Measurements from ENCODE around the gene ARL8B.

ARL8B gene

DNA sequence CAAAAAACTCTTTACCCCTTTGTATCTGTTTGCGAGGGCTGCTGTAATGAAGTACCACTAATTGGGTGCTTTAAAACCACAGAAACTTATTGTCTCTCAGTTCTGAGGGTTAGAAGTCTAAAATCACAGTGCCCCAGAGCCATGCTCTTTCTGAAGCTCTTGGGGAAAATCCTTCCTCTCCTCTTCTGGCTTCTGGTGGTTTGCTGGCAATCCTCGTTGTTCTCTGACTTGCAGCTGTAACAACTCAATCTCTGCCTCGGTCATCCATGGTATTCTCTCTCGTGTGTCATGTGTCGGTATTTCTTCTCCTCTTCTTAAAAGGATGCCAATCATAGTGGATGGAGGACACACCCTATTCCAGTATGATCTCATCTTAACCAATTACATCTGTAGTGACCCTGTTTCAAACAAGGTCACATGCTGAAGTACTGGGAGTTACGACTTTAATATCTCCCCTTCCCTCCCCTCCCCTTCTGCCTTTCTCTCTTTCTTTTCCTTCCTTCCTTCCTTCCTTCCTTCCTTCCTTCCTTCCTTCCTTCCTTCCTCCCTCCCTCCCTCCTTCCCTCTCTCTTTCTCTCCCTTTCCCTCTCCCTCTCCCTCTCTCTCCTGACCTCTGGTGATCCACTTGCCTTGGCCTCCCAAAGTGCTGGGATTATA lies 6.5 kb upstream of the ARL8B start:
- H3K9ac ChIP-seq (ENCODE audit: low read length): no peak overlapping the region
- no peak overlapping the region for H3K4me3 ChIP-seq (ENCODE audit: low read length)
- H3K9me3 ChIP-seq (ENCODE audit: control insufficient read depth, low read length): no peaks in the 10 kb centered on the region
- no peaks in the 10 kb centered on the region for H3K4me1 ChIP-seq (ENCODE audit: control insufficient read depth, insufficient read depth, low read length)
- no peaks in the 10 kb centered on the region for H3K27me3 ChIP-seq (ENCODE audit: control insufficient read depth, insufficient read depth, low read length)
- H3K36me3 ChIP-seq (ENCODE audit: control insufficient read depth, insufficient read depth, low read length): no peaks in the 10 kb centered on the region

DNA sequence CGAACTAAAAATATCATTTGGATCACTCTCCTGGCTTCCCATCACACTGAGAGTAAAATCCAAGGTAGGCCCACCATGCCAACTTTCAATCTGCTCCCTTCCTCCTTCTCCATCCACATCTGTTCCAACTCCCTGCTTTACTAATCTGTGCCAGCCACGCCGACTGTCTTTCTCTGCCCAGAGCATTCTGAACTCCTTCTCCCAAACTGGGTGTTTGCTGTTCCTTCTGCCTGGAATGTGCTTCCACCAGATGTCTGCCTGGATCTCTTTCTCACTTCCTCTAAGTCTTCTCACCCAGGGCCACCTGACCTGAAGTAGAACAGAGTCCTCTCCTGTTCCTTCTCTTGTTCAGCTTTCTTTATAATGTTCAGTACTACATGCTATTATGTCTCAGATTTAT lies 5.6 kb upstream of the ARL8B start:
- H3K4me3 ChIP-seq (ENCODE audit: low read length): no peak overlapping the region
- no peaks in the 10 kb centered on the region for H3K27me3 ChIP-seq (ENCODE audit: control insufficient read depth, insufficient read depth, low read length)
- H3K9ac ChIP-seq (ENCODE audit: low read length): no peak overlapping the region
- H3K9me3 ChIP-seq (ENCODE audit: control insufficient read depth, low read length): no peaks in the 10 kb centered on the region
- no peaks in the 10 kb centered on the region for H3K4me1 ChIP-seq (ENCODE audit: control insufficient read depth, insufficient read depth, low read length)
- no peaks in the 10 kb centered on the region for H3K36me3 ChIP-seq (ENCODE audit: control insufficient read depth, insufficient read depth, low read length)

DNA sequence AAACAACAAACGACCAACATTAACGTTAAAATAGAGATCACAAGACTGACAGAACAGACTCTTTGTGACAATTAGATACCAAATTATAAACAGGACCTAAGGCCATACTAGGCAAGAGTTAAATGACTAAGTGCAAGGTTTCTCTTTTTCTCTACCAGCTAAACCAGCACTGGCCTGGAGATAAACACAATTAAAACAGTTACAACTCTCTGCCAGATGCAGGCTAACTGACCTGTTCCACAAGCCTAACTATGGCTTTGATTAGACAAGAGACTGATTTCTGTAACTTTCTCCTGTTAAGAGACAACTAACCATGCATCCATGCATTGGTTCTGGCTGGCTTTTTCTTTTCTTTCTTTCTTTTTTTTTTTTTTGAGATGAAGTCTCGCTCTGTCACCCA lies 1.6 kb upstream of the ARL8B start:
- H3K4me1 ChIP-seq (ENCODE audit: control insufficient read depth, insufficient read depth, low read length): peaks cover 15% of the 10 kb centered on the region
- no peak overlapping the region for H3K9ac ChIP-seq (ENCODE audit: low read length)
- no peak overlapping the region for H3K4me3 ChIP-seq (ENCODE audit: low read length)
- no peaks in the 10 kb centered on the region for H3K36me3 ChIP-seq (ENCODE audit: control insufficient read depth, insufficient read depth, low read length)
- H3K9me3 ChIP-seq (ENCODE audit: control insufficient read depth, low read length): no peaks in the 10 kb centered on the region
- H3K27me3 ChIP-seq (ENCODE audit: control insufficient read depth, insufficient read depth, low read length): no peaks in the 10 kb centered on the region

DNA sequence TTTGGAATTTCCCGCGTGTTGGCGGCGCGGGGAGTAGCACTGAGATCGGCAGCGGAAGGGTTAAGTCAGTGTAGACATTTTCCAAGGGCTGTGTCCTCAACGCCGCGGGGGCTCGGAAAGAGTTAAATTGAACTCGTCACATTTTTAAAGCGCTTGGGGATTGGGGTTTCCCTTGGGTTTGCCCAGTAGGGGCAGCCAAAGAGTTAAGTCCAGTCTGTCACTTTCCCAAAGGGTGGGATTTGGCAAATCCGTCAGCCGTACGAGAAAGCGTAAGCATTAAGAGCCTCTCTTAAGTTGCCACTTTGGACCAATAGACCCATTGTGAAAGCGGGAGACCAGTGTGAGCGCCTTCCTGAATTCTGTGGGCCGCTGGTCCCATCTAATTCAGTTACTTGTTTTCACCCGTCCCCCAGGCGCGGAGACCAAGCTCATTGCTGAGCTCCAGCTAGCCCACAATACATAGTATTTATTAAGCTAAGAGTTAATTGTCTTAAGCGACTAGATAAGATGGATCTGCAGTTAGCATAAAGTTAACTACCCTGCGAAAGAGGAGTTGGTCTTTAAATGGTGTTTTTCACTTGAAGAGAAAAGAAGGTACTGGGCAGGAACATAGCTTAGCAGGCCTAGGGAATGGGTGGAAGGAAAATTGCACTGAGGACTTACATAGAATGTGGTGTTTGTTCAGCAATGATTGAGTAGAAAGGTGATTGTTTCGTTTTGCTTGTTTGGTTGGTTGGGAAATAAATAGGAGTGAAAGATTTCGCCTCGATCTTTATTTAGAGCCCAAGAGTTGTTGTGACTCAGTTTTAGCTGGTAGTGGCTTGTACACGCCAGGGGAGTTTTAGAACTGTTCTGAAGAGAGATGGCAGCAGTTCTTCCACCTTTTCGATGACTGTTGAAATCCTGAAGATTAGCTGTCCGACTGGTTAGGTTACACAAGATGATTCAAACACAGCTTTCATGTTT lies 932 bp downstream of the ARL8B start:
- H3K4me3 ChIP-seq (ENCODE audit: low read length): peak overlapping the region; percentile 88
- H3K4me1 ChIP-seq (ENCODE audit: control insufficient read depth, insufficient read depth, low read length): peaks cover 15% of the 10 kb centered on the region
- H3K27me3 ChIP-seq (ENCODE audit: control insufficient read depth, insufficient read depth, low read length): no peaks in the 10 kb centered on the region
- H3K9me3 ChIP-seq (ENCODE audit: control insufficient read depth, low read length): no peaks in the 10 kb centered on the region
- peak overlapping the region; percentile 98 for H3K9ac ChIP-seq (ENCODE audit: low read length)
- H3K36me3 ChIP-seq (ENCODE audit: control insufficient read depth, insufficient read depth, low read length): no peaks in the 10 kb centered on the region

DNA sequence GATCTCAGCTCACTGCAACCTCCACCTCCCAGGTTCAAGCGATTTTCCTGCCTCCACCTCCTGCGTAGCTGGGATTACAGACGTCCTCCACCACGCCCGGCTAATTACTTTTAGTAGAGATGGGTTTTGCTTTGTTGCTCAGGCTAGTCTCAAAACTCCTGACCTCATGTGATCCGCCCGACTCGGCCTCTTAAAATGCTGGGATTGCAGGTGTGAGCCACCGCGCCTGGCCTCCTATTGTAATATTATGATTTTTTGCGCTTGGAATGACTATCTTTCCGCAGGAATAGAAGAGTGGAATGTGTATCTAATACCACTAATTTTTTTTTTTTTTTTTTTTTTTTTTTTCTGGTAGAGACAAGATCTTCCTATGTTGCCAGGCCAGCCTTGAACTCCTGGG lies 1.8 kb downstream of the ARL8B start:
- H3K9me3 ChIP-seq (ENCODE audit: control insufficient read depth, low read length): no peaks in the 10 kb centered on the region
- no peaks in the 10 kb centered on the region for H3K36me3 ChIP-seq (ENCODE audit: control insufficient read depth, insufficient read depth, low read length)
- no peak overlapping the region for H3K9ac ChIP-seq (ENCODE audit: low read length)
- peaks cover 15% of the 10 kb centered on the region for H3K4me1 ChIP-seq (ENCODE audit: control insufficient read depth, insufficient read depth, low read length)
- no peak overlapping the region for H3K4me3 ChIP-seq (ENCODE audit: low read length)
- no peaks in the 10 kb centered on the region for H3K27me3 ChIP-seq (ENCODE audit: control insufficient read depth, insufficient read depth, low read length)

DNA sequence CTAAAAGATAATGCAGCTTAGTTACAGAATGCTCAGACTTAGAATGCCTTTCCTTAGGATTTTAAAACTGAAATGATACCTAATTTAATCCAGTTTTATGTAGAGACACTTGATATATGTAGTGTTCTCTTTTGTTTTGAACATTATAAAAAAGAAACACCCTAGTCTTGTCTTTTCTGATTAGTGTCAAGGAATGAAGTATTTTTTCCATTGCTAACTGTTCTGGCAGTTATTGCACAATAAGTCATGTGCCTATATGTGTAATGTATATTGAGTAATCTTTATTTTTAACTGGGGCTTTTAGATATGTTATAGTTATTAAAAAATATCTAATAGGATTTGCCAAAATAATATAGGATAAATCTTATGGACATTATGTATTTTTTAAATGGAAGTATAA lies 4.5 kb downstream of the ARL8B start:
- Histone ChIP-seq H3K4me1 (ENCODE audit: control insufficient read depth, insufficient read depth, low read length) (peaks cover 15% of the 10 kb centered on the region), H3K4me3 (ENCODE audit: low read length) (no peak overlapping the region), H3K36me3 (ENCODE audit: control insufficient read depth, insufficient read depth, low read length) (no peaks in the 10 kb centered on the region)

DNA sequence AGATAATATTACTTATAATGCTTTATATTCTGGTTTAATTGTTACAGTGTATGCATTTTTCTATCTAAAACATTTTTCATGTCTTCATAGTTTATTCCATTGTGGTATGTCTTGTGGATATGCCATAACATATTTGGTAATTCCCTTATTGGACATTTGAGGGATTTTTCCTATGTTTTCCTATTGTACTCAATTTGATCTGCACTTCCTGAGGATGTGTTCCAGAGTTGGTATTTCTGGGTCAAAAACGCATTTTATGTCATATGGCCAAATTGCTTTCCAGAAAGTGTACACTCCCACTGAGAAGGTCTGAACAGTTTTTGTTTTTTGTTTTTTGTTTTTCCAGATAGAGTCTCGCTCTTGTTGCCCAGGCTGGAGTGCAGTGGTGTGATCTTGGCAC lies 6.8 kb downstream of the ARL8B start:
- no peaks in the 10 kb centered on the region for H3K36me3 ChIP-seq (ENCODE audit: control insufficient read depth, insufficient read depth, low read length)
- H3K4me3 ChIP-seq (ENCODE audit: low read length): no peak overlapping the region
- no peaks in the 10 kb centered on the region for H3K9me3 ChIP-seq (ENCODE audit: control insufficient read depth, low read length)
- H3K4me1 ChIP-seq (ENCODE audit: control insufficient read depth, insufficient read depth, low read length): peaks cover 4% of the 10 kb centered on the region
- no peak overlapping the region for H3K9ac ChIP-seq (ENCODE audit: low read length)
- H3K27me3 ChIP-seq (ENCODE audit: control insufficient read depth, insufficient read depth, low read length): no peaks in the 10 kb centered on the region

More for the DNA sequence above, 4.5 kb downstream of the ARL8B start:
- H3K27me3 ChIP-seq (ENCODE audit: control insufficient read depth, insufficient read depth, low read length): no peaks in the 10 kb centered on the region
- no peak overlapping the region for H3K9ac ChIP-seq (ENCODE audit: low read length)
- H3K9me3 ChIP-seq (ENCODE audit: control insufficient read depth, low read length): no peaks in the 10 kb centered on the region

DNA sequence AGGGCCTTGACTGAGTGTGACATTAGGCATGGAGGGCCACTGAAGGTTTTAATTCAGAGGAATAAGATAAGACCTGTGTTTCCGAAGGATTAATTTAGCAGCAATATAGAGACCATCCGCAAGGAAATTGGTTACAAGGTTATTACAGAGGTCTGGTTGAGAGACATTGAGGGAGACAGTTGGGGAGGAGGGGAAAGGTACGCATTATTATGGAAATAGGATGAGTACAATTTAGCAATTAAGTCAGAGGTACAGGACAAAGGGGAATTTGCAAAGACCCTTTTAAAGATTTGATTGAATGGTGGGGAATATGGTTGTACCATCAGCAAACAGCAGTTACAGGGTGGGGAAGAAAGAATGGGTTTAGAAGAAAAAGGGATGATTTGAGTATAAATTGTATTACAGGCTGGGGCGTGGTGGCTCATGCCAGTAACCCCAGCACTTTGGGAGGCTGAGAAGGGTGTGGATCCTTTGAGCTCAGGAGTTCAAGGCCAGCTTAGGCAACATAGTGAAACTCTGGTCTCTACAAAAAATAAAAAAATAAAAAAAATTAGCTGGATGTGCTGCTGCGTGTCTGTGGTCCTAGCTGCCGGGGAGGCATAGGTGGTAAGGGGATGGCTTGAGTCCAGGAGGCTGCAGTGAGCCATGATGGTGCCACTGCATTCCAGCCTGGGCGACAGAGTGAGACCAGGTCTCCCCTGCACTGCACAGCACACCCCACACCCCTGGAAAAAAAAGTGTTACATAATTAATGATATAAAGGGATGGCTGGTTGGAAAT lies 11.3 kb downstream of the ARL8B start:
- H3K27me3 ChIP-seq (ENCODE audit: control insufficient read depth, insufficient read depth, low read length): no peaks in the 10 kb centered on the region
- H3K9ac ChIP-seq (ENCODE audit: low read length): no peak overlapping the region
- H3K36me3 ChIP-seq (ENCODE audit: control insufficient read depth, insufficient read depth, low read length): no peaks in the 10 kb centered on the region
- no peak overlapping the region for H3K4me3 ChIP-seq (ENCODE audit: low read length)
- H3K4me1 ChIP-seq (ENCODE audit: control insufficient read depth, insufficient read depth, low read length): no peaks in the 10 kb centered on the region
- no peaks in the 10 kb centered on the region for H3K9me3 ChIP-seq (ENCODE audit: control insufficient read depth, low read length)

DNA sequence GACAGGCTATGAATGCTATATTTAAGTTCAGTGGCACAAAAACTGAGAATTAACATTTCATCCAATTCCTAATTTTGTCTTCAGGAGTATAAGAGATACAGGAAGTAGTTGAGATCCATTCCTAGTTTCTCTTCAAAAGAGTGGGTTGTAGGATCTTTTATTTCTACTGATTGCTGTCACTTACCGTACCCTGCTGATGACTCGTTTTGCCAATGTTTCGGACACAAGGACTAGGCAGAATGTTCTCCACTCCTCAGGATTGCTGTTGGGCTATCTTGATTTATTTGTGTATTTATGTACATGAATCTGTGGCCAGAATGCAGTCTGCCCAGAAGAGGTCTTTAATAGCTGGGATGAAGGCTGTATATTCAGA lies 11.9 kb downstream of the ARL8B start:
- no peaks in the 10 kb centered on the region for H3K4me1 ChIP-seq (ENCODE audit: control insufficient read depth, insufficient read depth, low read length)
- no peaks in the 10 kb centered on the region for H3K27me3 ChIP-seq (ENCODE audit: control insufficient read depth, insufficient read depth, low read length)
- no peaks in the 10 kb centered on the region for H3K36me3 ChIP-seq (ENCODE audit: control insufficient read depth, insufficient read depth, low read length)
- H3K9me3 ChIP-seq (ENCODE audit: control insufficient read depth, low read length): no peaks in the 10 kb centered on the region
- no peak overlapping the region for H3K9ac ChIP-seq (ENCODE audit: low read length)
- no peak overlapping the region for H3K4me3 ChIP-seq (ENCODE audit: low read length)

DNA sequence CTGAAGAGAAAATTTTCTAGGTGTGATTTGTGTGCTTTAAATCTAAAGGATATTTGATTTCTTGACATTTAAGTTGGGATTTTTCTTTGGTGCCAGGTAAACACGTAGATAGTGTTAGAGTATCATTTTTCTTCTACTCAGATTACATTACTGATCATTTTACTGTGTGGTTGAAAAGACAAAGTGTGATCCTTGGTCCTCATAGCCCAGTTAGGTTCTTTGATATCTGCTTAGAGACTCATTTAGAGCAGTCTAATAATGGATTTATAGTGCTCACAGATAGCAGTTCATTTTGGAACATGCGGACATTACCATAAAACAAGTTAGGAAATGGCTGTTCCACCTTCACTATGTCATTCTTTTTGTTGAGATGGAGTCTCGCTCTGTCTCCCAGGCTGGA lies 12.4 kb downstream of the ARL8B start:
- Histone ChIP-seq H3K4me3 (ENCODE audit: low read length) (no peak overlapping the region), H3K9me3 (ENCODE audit: control insufficient read depth, low read length) (no peaks in the 10 kb centered on the region), H3K4me1 (ENCODE audit: control insufficient read depth, insufficient read depth, low read length) (no peaks in the 10 kb centered on the region), H3K9ac (ENCODE audit: low read length) (no peak overlapping the region), H3K27me3 (ENCODE audit: control insufficient read depth, insufficient read depth, low read length) (no peaks in the 10 kb centered on the region), H3K36me3 (ENCODE audit: control insufficient read depth, insufficient read depth, low read length) (no peaks in the 10 kb centered on the region)

DNA sequence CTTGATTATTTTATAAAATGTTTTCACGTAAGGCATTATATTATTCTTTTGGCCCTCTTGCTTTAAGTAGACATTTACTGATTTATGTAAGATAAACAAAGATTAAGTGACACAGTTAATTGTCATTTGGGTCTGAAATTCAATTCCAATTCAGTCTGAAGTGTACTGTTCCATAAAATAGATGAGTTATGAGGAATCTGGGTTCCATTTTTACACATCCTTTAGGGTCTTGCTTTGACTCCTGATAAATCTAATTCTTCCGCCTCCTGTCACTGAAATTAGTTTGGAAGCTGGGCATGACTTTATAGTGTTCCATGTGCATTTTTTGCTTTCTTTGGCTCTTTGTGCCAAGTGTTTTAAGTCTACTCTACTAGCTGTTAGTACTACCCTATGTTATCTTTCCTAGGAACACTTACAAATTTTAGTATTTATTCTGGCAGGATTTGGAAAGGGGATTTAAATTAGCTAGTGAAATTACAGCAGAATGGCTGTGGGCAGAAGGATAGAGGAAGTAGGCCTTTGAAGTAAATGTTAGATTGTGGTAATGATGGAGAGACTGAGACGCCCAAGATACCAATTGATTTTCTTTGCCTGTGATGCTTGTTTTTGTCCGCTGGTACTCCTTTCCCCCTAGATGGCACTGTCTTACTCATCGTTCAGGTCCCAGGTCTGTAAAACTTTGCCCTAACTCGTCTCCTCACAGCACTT lies 14.3 kb downstream of the ARL8B start:
- Histone ChIP-seq H3K27me3 (ENCODE audit: control insufficient read depth, insufficient read depth, low read length) (no peaks in the 10 kb centered on the region), H3K4me1 (ENCODE audit: control insufficient read depth, insufficient read depth, low read length) (peaks cover 5% of the 10 kb centered on the region), H3K9ac (ENCODE audit: low read length) (no peak overlapping the region), H3K4me3 (ENCODE audit: low read length) (no peak overlapping the region), H3K9me3 (ENCODE audit: control insufficient read depth, low read length) (no peaks in the 10 kb centered on the region), H3K36me3 (ENCODE audit: control insufficient read depth, insufficient read depth, low read length) (no peaks in the 10 kb centered on the region)

Measured in mucosa of stomach (tissue), 1 donor.